Stimulated activated naive CD4-positive, alpha-beta T cell treated with Interleukin-2 at 50 U/mL for 16 hours (primary cell): Measurements from ENCODE around the gene DENR.
"Not testable (repeated sequence)": the region's sequence is repeated elsewhere in the genome, so short reads cannot be mapped to it uniquely, and the experiment has no call there.

ENCODE experiments used
- DNase-seq: peaks from one replicate; lab custom pipeline; 2025; lab: John Stamatoyannopoulos, UW

The DENR gene

GRCh38 chr12:122740351-122740750, 12.3 kb upstream of the DENR start:
- DNase-seq = no peak

- no peak for DNase-seq
Observed at GRCh38 chr12:122743895-122744525, 8.6 kb upstream of the DENR start.

- no peak for DNase-seq
Observed at GRCh38 chr12:122747224-122748135, 5.1 kb upstream of the DENR start.

GRCh38 chr12:122749569-122750332, 2.9 kb upstream of the DENR start:
- DNase-seq = no peak

GRCh38 chr12:122750781-122751515, 1.7 kb upstream of the DENR start:
- not testable (repeated sequence) for DNase-seq

- no peak for DNase-seq
Observed at GRCh38 chr12:122753319-122753650, 661 bp downstream of the DENR start.

GRCh38 chr12:122754790-122755189, 2.2 kb downstream of the DENR start:
- no peak for DNase-seq

GRCh38 chr12:122757568-122757967, 4.9 kb downstream of the DENR start:
- no peak for DNase-seq

GRCh38 chr12:122785503-122785902, 32.9 kb downstream of the DENR start:
- no peak for DNase-seq

- DNase-seq = no peak
Observed at GRCh38 chr12:122788387-122788786, 35.8 kb downstream of the DENR start.

- DNase-seq = no peak
Observed at GRCh38 chr12:122789637-122790036, 37.0 kb downstream of the DENR start.

- no peak for DNase-seq
Observed at GRCh38 chr12:122790393-122791075, 37.9 kb downstream of the DENR start.

GRCh38 chr12:122793685-122794106, 41.1 kb downstream of the DENR start:
- DNase-seq = no peak

- no peak for DNase-seq
Observed at GRCh38 chr12:122795807-122796206, 43.2 kb downstream of the DENR start.

GRCh38 chr12:122799641-122800243, 47.1 kb downstream of the DENR start:
- DNase-seq = no peak

- DNase-seq = no peak
Observed at GRCh38 chr12:122803937-122804336, 51.3 kb downstream of the DENR start.

- DNase-seq = not testable (repeated sequence)
Observed at GRCh38 chr12:122804957-122805356, 52.3 kb downstream of the DENR start.

- DNase-seq = no peak
Observed at GRCh38 chr12:122807651-122808050, 55.0 kb downstream of the DENR start.

GRCh38 chr12:122811777-122812176, 59.2 kb downstream of the DENR start:
- no peak for DNase-seq

- no peak for DNase-seq
Observed at GRCh38 chr12:122813310-122813713, 60.7 kb downstream of the DENR start.

- no peak for DNase-seq
Observed at GRCh38 chr12:122819209-122819785, 66.7 kb downstream of the DENR start.
